ENCODE data around the gene PCMT1.

DNA sequence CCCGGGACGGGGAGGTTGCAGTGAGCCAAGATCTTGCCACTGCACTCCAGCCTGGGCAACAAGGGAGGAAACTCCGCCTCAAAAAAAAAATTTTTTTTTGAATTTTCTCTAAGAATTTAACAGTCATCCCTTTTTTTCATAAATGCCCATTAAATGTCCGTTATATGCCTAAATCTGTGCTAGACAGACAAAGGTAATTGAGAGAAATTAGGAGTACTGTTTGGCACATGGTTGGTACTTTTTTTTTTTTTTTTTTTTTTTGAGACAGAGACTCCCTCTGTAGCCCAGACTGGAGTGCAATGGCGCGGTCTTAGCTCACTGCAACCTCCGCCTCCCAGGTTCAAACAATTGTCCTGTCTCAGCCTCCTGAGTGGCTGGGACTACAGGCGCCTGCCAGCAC, 1.7 kb downstream of the PCMT1 start:
- no peak for TF ChIP-seq CTCF (optimal IDR thresholded peaks at IDR 0.05 in 1 of 3, IDR thresholded peaks at IDR 0.05 in 1 of 3, conservative IDR thresholded peaks at IDR 0.05 in 1 of 3; ENCODE audit: extremely low read depth in 1 of 3, insufficient read depth in 2 of 3, low read length in 3 of 3)
- no peak for TF ChIP-seq EZH2 (IDR thresholded peaks at IDR 0.05; ENCODE audit: low read length)
